Measurements from ENCODE around the gene MAGI3.
"Not testable (repeated sequence)": the region's sequence is repeated elsewhere in the genome, so short reads cannot be mapped to it uniquely, and the experiment has no call there.

Gene MAGI3

DNA sequence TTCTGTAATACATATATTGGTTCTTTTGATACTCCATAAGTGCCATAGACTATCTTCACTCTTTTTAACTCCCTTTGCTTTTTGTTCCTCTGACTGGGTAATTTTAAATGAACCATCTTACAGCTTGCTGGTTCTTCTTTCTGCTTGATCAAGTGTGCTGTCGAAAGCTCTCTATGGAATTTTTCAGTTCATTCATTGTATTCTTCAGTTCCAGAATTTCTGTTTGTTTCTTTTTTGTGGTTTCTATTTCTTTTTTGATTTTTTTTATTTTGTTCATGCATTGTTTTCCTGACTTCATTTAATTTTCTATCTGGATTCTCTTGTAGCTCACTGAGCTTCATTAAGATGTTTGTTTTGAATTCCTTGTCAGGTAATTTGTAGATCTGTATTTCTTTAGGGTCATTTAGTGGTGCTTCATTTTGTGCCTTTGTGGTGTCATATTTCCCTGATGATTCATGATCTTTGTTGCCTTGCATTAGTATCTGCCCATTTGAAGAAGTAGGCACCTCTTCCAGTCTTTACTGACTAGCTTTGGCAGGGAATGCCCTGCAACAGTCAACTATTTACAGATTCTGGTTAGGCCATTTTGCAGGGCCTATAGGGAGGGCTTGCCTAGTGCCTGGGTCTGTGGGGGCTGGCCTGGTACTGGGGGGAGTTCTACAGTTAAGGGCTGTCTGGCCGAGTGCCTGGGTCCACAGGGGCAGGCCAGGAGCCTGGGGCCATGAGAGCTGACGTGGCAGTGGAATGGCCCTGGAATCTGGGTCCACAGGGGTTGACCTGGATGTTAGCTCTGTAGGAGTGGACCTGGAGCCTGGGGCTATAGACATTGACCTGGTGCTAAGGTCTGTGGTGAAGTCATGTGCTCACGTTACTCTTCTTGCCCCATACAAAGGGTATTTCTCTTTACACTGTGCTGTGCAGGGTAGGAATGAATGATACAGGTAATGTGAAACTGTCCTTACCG lies 89.7 kb downstream of the MAGI3 start:
- in situ Hi-C loops (cut with HindIII; ENCODE audit: low pct_unique_long_range_greater_than_20kb, low sequenced_read_pairs) = no loop called here
- DNase-seq (ENCODE audit: low read depth in 1 of 2, low spot score in 1 of 2) = peak in 1 of 2 experiments; percentile 22
- TF ChIP-seq JUND (IDR thresholded peaks at IDR 0.05; ENCODE audit: low read depth) = no peak

DNA sequence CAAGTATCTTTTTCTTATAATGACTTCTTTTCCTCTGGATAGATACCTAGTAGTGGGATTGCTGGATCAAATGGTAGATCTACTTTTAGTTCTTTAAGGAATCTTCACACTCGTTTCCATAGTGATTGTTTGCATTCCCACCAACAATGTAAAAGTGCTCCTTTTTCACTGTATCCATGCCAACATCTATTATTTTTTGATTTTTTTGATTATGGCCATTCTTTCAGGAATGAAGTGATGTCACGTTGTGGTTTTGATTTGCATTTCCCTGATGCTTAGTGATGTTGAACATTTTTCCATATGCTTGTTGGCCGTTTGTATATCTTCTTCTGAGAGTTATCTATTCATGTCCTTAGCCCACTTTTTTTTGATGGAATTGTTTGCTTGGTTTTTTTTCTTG lies 94.8 kb downstream of the MAGI3 start:
- in situ Hi-C loops (cut with HindIII; ENCODE audit: low pct_unique_long_range_greater_than_20kb, low sequenced_read_pairs); DNase-seq (ENCODE audit: low read depth in 1 of 2, low spot score in 1 of 2): not testable (repeated sequence)

DNA sequence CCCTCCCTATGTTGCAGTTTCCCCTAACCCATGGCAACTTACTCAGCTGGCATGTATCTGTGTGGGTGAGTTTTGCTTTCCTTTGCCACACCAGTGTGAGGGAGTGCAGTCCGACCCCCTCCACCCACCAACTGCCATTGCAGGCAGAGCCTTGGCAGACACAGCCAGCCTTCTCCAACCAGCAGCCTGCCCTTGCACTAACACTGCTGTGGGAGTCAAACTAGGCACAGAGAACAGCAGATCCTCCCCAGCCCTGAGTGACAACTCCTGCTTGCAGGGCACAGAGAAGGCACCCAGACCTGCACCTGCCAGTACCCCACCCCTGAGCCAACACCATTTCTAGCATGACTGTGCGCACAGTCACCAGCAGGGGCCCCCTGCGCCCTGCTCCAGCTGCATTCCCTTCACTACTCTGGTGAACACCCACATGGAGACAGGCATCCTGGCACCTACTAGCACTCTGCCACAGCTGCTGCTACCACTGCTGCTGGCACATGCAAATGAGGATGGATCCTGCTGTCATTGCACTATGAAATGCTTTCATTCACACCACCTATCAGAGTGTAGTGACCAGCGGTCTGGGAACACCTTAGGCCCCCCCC lies 98.4 kb downstream of the MAGI3 start:
- no peak for TF ChIP-seq JUND (IDR thresholded peaks at IDR 0.05; ENCODE audit: low read depth)
- in situ Hi-C loops (cut with HindIII; ENCODE audit: low pct_unique_long_range_greater_than_20kb, low sequenced_read_pairs) = no loop called here
- DNase-seq (ENCODE audit: low read depth in 1 of 2, low spot score in 1 of 2) = peak in 1 of 2 experiments; percentile 13

DNA sequence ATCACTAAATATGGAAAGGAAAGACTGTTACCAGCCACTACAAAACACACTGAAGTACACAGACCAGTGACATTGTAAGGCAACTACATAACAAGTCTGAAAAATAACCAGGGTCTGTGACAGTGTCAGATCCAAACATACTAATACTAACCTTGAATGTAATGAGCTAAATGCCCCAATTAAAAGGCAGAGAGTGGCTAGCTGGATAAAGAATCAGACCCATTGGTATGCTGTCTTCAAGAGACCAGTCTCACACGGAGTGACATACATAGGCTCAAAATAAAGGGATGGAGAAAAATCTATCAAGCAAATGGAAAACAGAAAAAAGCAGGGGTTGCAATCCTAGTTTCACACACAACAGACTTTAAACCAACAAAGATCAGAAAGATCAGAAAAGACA lies 100.1 kb downstream of the MAGI3 start:
- no peak for TF ChIP-seq JUND (IDR thresholded peaks at IDR 0.05; ENCODE audit: low read depth)
- no peak for DNase-seq (ENCODE audit: low read depth in 1 of 2, low spot score in 1 of 2)
- in situ Hi-C loops (cut with HindIII; ENCODE audit: low pct_unique_long_range_greater_than_20kb, low sequenced_read_pairs) = no loop called here

DNA sequence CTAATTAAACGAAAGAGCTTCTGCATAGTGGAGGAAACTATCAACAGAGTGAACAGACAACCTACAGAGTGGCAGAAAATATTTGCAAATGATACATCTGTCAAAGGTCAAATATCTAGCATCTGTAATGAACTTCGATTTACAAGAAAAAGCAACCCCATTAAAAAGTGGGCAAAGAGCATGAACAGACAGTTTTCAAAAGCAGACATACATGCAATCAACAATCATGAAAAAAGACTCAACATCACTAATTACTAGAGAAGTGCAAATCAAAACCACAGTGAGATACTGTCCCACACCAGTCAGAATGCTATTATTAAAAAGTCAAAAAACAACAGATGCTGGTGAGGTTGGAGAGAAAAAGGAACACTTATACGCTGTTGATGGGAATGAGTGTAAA lies 103.2 kb downstream of the MAGI3 start:
- in situ Hi-C loops (cut with HindIII; ENCODE audit: low pct_unique_long_range_greater_than_20kb, low sequenced_read_pairs) = no loop called here
- DNase-seq (ENCODE audit: low read depth in 1 of 2, low spot score in 1 of 2) = no peak
- no peak for TF ChIP-seq JUND (IDR thresholded peaks at IDR 0.05; ENCODE audit: low read depth)

DNA sequence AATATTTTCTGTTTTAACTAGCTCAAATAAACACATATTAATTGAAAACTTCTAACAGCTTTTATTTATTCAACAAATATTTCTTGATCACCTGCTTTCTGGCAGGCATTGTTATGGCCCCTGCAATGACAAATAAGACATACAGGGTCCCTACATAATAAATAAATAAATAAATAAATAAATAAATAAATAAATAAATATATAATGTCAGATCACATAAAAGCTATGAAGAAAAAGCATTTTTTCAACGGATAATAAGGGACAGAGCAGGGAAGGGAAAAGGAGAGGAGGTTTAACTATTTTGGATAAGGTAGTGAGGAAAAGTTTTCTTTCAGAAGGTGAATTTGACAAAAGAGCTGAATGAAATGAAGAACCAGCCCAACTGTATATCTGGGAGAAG lies 115.0 kb downstream of the MAGI3 start:
- no peak for TF ChIP-seq JUND (IDR thresholded peaks at IDR 0.05; ENCODE audit: low read depth)
- DNase-seq (ENCODE audit: low read depth in 1 of 2, low spot score in 1 of 2) = no peak
- in situ Hi-C loops (cut with HindIII; ENCODE audit: low pct_unique_long_range_greater_than_20kb, low sequenced_read_pairs) = no loop called here

DNA sequence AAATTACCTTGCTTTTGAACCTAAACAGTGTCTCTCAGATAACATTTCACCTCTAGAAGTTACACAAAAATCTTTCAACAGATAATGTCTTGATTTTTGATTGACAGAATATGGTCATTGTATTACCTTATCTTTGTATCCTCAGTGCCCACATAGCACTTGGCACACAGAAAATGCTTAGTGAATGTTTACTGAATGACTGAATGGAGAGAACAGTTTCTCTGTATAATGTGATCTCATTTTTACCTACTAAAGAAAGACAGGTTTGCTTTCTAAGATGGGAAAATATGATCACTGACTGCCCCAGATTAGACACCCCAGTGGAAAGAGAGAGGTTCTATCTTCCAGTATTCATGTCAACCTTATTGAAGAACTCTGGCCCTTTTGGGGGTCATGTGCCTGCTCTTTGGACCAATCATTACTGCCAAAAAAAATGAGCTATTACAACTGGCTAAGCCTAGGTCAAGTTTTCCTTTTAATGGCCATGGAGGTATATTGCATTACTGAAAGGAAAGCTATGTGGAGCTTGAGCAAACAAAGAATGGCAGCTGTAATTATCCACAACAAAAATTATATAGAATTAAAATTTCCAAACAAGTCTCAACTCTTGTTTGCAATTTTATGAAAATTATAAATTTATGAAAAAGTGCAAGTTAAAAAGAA lies 117.4 kb downstream of the MAGI3 start:
- TF ChIP-seq JUND (IDR thresholded peaks at IDR 0.05; ENCODE audit: low read depth) = no peak
- DNase-seq (ENCODE audit: low read depth in 1 of 2, low spot score in 1 of 2) = no peak
- in situ Hi-C loops (cut with HindIII; ENCODE audit: low pct_unique_long_range_greater_than_20kb, low sequenced_read_pairs) = no loop called here

DNA sequence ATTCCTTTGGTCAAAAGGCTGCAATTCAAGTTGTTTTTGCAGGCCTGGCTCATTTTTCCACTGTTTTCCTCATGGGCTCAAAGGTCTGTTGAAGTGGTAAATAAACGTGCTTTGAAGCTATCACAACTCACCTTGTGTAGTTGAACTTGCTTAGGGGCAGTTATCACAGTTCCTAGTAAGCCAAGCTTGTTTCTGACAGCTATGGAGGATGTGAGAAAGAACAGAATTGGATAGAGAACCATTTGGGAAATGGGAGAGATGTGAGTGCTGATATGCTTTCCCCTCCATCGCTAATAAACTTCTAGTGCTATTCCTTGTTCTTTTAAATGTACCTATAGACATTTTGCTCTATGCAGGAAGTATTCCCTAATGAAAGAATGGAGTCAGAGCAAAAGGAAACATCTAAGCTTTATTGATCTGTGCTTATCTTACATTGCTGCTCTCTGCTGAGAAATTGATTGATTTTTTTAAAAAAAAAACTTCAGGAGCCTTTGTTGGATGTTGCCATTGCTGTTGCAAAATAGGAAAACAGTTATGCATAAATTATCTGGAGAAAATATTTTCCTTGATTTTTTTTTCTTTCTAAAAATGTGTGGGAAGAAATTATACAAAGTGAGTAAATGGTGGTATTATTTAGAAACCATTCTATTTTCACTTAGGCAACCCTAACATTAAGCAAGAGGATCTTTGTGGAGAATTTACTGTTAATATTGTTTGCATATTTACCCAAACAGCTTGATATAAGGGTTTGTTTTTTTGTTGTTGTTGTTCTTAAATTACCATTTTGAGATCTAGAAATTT lies 118.2 kb downstream of the MAGI3 start:
- no peak for TF ChIP-seq JUND (IDR thresholded peaks at IDR 0.05; ENCODE audit: low read depth)
- in situ Hi-C loops (cut with HindIII; ENCODE audit: low pct_unique_long_range_greater_than_20kb, low sequenced_read_pairs) = no loop called here

DNA sequence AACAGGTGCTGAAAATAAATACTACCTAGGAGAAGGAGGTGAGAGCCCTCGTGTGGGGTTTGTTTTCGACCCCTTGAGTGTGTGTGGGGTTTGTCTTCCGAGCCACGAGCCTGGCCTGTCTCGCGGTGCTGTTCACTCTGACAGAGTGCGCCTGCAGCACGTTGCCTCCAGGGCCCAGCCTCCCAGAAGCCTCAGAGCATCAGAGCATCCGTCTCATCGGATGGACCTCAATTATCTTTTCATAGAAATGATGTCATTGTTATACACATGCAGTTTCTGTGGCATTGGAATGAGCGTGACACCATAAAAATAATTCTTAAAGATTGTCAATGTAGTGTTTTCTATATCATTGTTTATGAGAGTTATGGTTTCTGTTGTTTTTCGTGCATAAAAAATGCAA lies 119.5 kb downstream of the MAGI3 start:
- DNase-seq (ENCODE audit: low read depth in 1 of 2, low spot score in 1 of 2); in situ Hi-C loops (cut with HindIII; ENCODE audit: low pct_unique_long_range_greater_than_20kb, low sequenced_read_pairs): not testable (repeated sequence)

More for the DNA sequence above, 118.2 kb downstream of the MAGI3 start:
- no peak for DNase-seq (ENCODE audit: low read depth in 1 of 2, low spot score in 1 of 2)

DNA sequence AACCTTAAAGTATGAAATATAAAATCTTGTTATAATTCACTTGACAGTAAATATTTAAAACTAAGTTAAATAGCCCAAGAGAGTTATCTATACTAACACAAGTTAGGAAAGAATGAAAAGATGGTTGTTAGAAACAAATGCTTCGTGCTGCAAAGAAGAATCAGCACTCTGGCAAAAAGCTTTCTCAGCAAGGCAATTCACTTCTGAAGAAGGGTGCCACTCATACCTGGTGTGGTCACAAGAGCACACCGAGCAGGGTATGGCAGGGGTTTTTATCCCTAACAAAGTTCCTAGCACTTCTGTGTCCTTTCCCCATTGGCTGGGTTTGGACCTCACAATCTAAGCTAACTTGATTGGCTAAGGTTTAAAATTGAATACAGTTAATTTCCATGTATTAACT lies 121.0 kb downstream of the MAGI3 start:
- in situ Hi-C loops (cut with HindIII; ENCODE audit: low pct_unique_long_range_greater_than_20kb, low sequenced_read_pairs) = no loop called here

DNA sequence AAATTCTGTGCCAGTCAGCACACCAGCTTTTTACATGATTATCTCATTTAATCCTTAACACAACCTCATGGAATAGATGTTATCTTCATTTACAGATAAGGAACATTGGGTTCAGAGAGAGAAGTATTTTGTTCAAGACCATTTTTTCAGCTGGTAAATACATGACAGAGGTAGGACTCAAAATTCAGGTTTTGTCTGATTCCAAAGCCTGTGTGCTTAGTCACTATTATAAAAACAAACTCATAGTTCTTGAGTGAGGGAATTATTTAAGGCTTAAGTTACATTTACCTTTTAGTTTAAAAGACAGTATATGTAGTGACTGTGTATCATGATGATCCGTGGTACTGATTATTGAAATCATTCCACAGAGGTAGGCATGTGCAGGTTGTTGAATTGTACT lies 125.2 kb downstream of the MAGI3 start:
- TF ChIP-seq JUND (IDR thresholded peaks at IDR 0.05; ENCODE audit: low read depth) = no peak
- DNase-seq (ENCODE audit: low read depth in 1 of 2, low spot score in 1 of 2) = peak in 1 of 2 experiments; percentile 39
- in situ Hi-C loops (cut with HindIII; ENCODE audit: low pct_unique_long_range_greater_than_20kb, low sequenced_read_pairs) = no loop called here

More for the DNA sequence above, 121.0 kb downstream of the MAGI3 start:
- no peak for DNase-seq (ENCODE audit: low read depth in 1 of 2, low spot score in 1 of 2)
- TF ChIP-seq JUND (IDR thresholded peaks at IDR 0.05; ENCODE audit: low read depth) = no peak

DNA sequence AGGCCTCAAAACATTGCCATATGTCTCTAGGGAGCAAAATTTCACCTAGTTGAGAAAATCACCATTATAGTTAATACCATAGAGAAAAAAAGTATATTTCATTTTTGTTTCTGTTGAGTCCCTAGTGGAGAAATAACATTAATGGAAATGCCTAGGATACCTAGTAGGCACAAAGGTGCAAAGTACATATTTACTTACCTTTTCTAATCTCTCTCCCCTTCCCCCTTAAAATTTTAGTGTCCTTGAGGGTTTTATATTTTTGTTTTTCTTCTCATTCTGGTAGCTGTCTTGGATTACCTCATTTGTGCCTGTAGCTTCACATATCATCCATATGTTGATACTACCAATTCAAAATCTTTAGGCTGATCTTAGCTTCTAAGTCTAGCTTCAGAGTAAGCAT lies 127.0 kb downstream of the MAGI3 start:
- no peak for TF ChIP-seq JUND (IDR thresholded peaks at IDR 0.05; ENCODE audit: low read depth)
- no peak for DNase-seq (ENCODE audit: low read depth in 1 of 2, low spot score in 1 of 2)
- in situ Hi-C loops (cut with HindIII; ENCODE audit: low pct_unique_long_range_greater_than_20kb, low sequenced_read_pairs) = no loop called here

Measured in T47D (cell line).